ENCODE data around the gene MYADML2. TPM values are rescaled to one million over a fixed set of nuclear protein-coding genes. Genes with fewer than 3 reads are reported as not detected.

The MYADML2 gene
- total RNA-seq, 4 donors from 2014 or later, result 2.9 to 24.9 (median 13.3) TPM

- Histone ChIP-seq H3K9me3 (no peaks in the 10 kb centered on the region), H3K4me1 (peaks cover 31 to 47% of the 10 kb centered on the region in 2 donors), H3K4me3 (peak overlapping the region in 3 of 4 donors; percentile 44 to 56 (median 48)), H3K27ac (peak overlapping the region; percentile 90 to 98 (median 94)), H3K36me3 (no peaks in the 10 kb centered on the region), H3K27me3 (no peaks in the 10 kb centered on the region)
- no peak for ATAC-seq
- no peak for DNase-seq
- no peak for TF ChIP-seq CTCF (IDR thresholded peaks at IDR 0.05 in 4 of 5, conservative IDR thresholded peaks at IDR 0.05 in 1 of 5)
- no peak for TF ChIP-seq POLR2A (IDR thresholded peaks at IDR 0.05)
- in situ Hi-C loops (cut with MboI; ENCODE audit: low sequenced_read_pairs in 4 of 4), result no loop called here
- intact Hi-C loops (cut with DNase I; ENCODE audit: low total_unique reads), result loop anchor here (5.0 kb wide), 1 partner anchor 358 kb away; no protein-coding TSS in a partner anchor
These were observed 7.8 kb downstream of the MYADML2 start for GRCh38 chr17:81939218-81939617.

GRCh38 chr17:81935709-81936084, 11.3 kb downstream of the MYADML2 start:
- no peak for TF ChIP-seq POLR2A (IDR thresholded peaks at IDR 0.05)
- TF ChIP-seq CTCF (IDR thresholded peaks at IDR 0.05 in 4 of 5, conservative IDR thresholded peaks at IDR 0.05 in 1 of 5), result no peak
- DNase-seq (no peak), ATAC-seq (no peak)

GRCh38 chr17:81934850-81935708, 12.0 kb downstream of the MYADML2 start:
- ATAC-seq, result no peak
- in situ Hi-C loops (cut with MboI; ENCODE audit: low sequenced_read_pairs in 4 of 4), result no loop called here
- peaks cover 28% of the 10 kb centered on the region in 2 donors for H3K4me1 ChIP-seq
- no peak for TF ChIP-seq CTCF (IDR thresholded peaks at IDR 0.05 in 4 of 5, conservative IDR thresholded peaks at IDR 0.05 in 1 of 5)
- TF ChIP-seq POLR2A (IDR thresholded peaks at IDR 0.05), result no peak
- no peaks in the 10 kb centered on the region for H3K36me3 ChIP-seq
- no peak overlapping the region for H3K27ac ChIP-seq
- no peaks in the 10 kb centered on the region for H3K9me3 ChIP-seq
- DNase-seq, result no peak
- no peak overlapping the region for H3K4me3 ChIP-seq
- no peaks in the 10 kb centered on the region for H3K27me3 ChIP-seq
- intact Hi-C loops (cut with DNase I; ENCODE audit: low total_unique reads), result loop anchor here (5.0 kb wide), 1 partner anchor 362 kb away; no protein-coding TSS in a partner anchor

More at GRCh38 chr17:81935709-81936084, 11.3 kb downstream of the MYADML2 start:
- Histone ChIP-seq H3K4me3 (no peak overlapping the region), H3K27ac (no peak overlapping the region), H3K27me3 (no peaks in the 10 kb centered on the region), H3K36me3 (no peaks in the 10 kb centered on the region), H3K9me3 (no peaks in the 10 kb centered on the region), H3K4me1 (peaks cover 28 to 34% of the 10 kb centered on the region in 2 donors)
- in situ Hi-C loops (cut with MboI; ENCODE audit: low sequenced_read_pairs in 4 of 4) (no loop called here), intact Hi-C loops (cut with DNase I; ENCODE audit: low total_unique reads) (loop anchor here (5.0 kb wide), 1 partner anchor 362 kb away; no protein-coding TSS in a partner anchor)

GRCh38 chr17:81934098-81934757, 12.8 kb downstream of the MYADML2 start:
- Histone ChIP-seq H3K4me3 (no peak overlapping the region), H3K27me3 (no peaks in the 10 kb centered on the region), H3K27ac (no peak overlapping the region), H3K9me3 (no peaks in the 10 kb centered on the region), H3K36me3 (no peaks in the 10 kb centered on the region), H3K4me1 (peaks cover 20 to 22% of the 10 kb centered on the region in 2 donors)
- ATAC-seq (no peak), DNase-seq (no peak)
- no peak for TF ChIP-seq POLR2A (IDR thresholded peaks at IDR 0.05)
- TF ChIP-seq CTCF (IDR thresholded peaks at IDR 0.05 in 4 of 5, conservative IDR thresholded peaks at IDR 0.05 in 1 of 5), result no peak
- in situ Hi-C loops (cut with MboI; ENCODE audit: low sequenced_read_pairs in 4 of 4) (no loop called here), intact Hi-C loops (cut with DNase I; ENCODE audit: low total_unique reads) (no loop called here)
